ENCODE measurements around the gene CELA3A. TPM values are rescaled to one million over a fixed set of nuclear protein-coding genes. Genes with fewer than 3 reads are reported as not detected.

Gene CELA3A
- total RNA-seq (2021), result not detected in 2 replicates
- Bru-seq, nascent RNA, result not detected
- BruChase-seq, experiment 1, labeled RNA remaining after a 2-hour chase, result not detected
- BruChase-seq, experiment 2, labeled RNA remaining after a 6-hour chase, result not detected
- long read RNA-seq, result 0 reads

DNA sequence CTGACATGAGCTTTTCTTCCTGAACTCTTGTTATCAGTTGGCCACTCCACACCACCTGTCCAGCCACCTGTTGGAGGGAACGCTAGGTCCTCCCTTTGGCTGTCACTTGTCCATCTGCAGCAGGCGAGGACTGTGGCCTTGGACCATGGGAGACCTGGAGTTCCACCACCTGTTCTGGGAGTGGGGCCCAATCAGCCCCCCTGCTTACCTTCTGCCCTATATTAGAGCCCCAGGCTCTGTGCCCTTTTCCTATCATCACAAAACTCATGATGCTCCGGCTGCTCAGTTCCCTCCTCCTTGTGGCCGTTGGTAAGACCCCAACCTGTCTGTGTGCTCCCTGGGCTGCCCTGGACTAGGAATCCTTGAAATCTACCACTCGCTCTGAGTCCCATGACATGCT, at the start of gene CELA3A:
Gene CELA3A (plus strand): TSS at position 249 of the 400 bp plus-strand sequence. CDS start 18 bp downstream, at position 267.
- no TSS peak for BruUV-seq (replicated peaks)
- Histone ChIP-seq H3K4me3 (ENCODE audit: low read depth, low read length, poor library complexity, severe bottlenecking) (no peak within 1 kb of the TSS), H3K36me3 (ENCODE audit: insufficient read depth, low read length, poor library complexity, severe bottlenecking) (no peaks in the 10 kb centered on the region), H3K27ac (ENCODE audit: low read depth, low read length, poor library complexity, severe bottlenecking) (no peak within 1 kb of the TSS), H3K4me1 (ENCODE audit: insufficient read depth, low read length, poor library complexity, severe bottlenecking) (no peaks in the 10 kb centered on the region), H3K9me3 (ENCODE audit: low read depth, low read length, poor library complexity, severe bottlenecking) (no peaks in the 10 kb centered on the region), H3K27me3 (replicated peaks; ENCODE audit: insufficient read depth, low read depth, low read length, poor library complexity) (no peaks in the 10 kb centered on the region)
- CTCF ChIA-PET, result no interaction called here
- intact Hi-C loops (cut with micrococcal nuclease; ENCODE audit: unreplicated experiment), result no loop called here
- no peak for TF ChIP-seq CTCF (conservative IDR thresholded peaks at IDR 0.05; ENCODE audit: low read depth, low read length)
- no peak for TF ChIP-seq EZH2 (IDR thresholded peaks at IDR 0.05; ENCODE audit: borderline replicate concordance, low read depth, low read length, poor library complexity, severe bottlenecking)
- POLR2A ChIA-PET (ENCODE audit: low non-redundant PET), result no interaction called here
- no peak for DNase-seq (ENCODE audit: low spot score)

DNA sequence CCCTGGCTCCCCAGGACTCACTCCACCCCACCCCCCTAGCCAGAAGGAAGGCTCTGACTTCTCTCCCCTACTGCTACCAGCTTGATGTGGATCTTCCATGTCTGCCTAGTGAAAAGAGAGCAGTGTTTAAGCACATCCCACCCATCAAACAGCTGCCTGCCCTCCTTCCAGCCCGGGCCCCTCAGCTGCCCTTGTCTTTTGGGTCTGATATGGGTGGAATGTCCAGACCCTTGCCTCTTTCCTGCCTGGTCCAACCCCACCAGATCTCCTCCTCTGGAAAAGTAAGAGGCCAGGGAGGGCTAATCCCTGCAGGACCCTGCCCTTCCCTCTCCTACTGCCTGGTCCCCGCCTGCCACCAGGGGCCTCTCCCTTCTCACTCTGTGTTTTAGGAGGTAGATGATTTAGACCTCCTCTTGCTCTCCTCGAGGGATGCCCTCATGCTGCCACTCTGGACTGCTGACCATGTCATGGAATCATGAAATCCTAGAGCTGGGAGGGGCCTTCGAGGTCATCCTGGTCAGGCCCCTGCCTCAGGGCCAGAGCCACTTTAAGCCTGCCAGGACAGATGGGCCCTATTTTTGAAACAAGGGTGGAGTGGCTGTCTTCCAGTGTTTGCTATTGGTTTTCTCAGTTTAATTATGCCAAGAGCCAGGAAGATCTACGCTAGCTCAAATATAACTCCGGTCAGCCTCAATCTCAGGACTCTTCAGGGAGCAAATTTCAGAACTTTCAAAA, 48.5 kb upstream of the CELA3A start:
- ChIA-PET POLR2A (ENCODE audit: low non-redundant PET) (no interaction called here), CTCF (no interaction called here)
- TF ChIP-seq EZH2 (IDR thresholded peaks at IDR 0.05; ENCODE audit: borderline replicate concordance, low read depth, low read length, poor library complexity, severe bottlenecking), result no peak
- no peak for TF ChIP-seq CTCF (conservative IDR thresholded peaks at IDR 0.05; ENCODE audit: low read depth, low read length)
- intact Hi-C loops (cut with micrococcal nuclease; ENCODE audit: unreplicated experiment), result no loop called here
- no TSS peak for BruUV-seq (replicated peaks)
- Histone ChIP-seq H3K36me3 (ENCODE audit: insufficient read depth, low read length, poor library complexity, severe bottlenecking) (no peaks in the 10 kb centered on the region), H3K4me3 (ENCODE audit: low read depth, low read length, poor library complexity, severe bottlenecking) (no peak overlapping the region), H3K27ac (ENCODE audit: low read depth, low read length, poor library complexity, severe bottlenecking) (no peak overlapping the region), H3K9me3 (ENCODE audit: low read depth, low read length, poor library complexity, severe bottlenecking) (no peaks in the 10 kb centered on the region), H3K4me1 (ENCODE audit: insufficient read depth, low read length, poor library complexity, severe bottlenecking) (no peaks in the 10 kb centered on the region), H3K27me3 (replicated peaks; ENCODE audit: insufficient read depth, low read depth, low read length, poor library complexity) (no peaks in the 10 kb centered on the region)
- no peak for DNase-seq (ENCODE audit: low spot score)

GRCh38 chr1:21955058-21955457, 46.4 kb upstream of the CELA3A start:
- POLR2A ChIA-PET (ENCODE audit: low non-redundant PET), result no interaction called here
- Histone ChIP-seq H3K4me3 (ENCODE audit: low read depth, low read length, poor library complexity, severe bottlenecking) (no peak overlapping the region), H3K27me3 (replicated peaks; ENCODE audit: insufficient read depth, low read depth, low read length, poor library complexity) (no peaks in the 10 kb centered on the region), H3K9me3 (ENCODE audit: low read depth, low read length, poor library complexity, severe bottlenecking) (no peaks in the 10 kb centered on the region), H3K4me1 (ENCODE audit: insufficient read depth, low read length, poor library complexity, severe bottlenecking) (no peaks in the 10 kb centered on the region), H3K36me3 (ENCODE audit: insufficient read depth, low read length, poor library complexity, severe bottlenecking) (no peaks in the 10 kb centered on the region), H3K27ac (ENCODE audit: low read depth, low read length, poor library complexity, severe bottlenecking) (no peak overlapping the region)
- BruUV-seq (replicated peaks), result no TSS peak
- intact Hi-C loops (cut with micrococcal nuclease; ENCODE audit: unreplicated experiment), result no loop called here
- CTCF ChIA-PET, result no interaction called here
- DNase-seq (ENCODE audit: low spot score), result no peak
- no peak for TF ChIP-seq CTCF (conservative IDR thresholded peaks at IDR 0.05; ENCODE audit: low read depth, low read length)
- TF ChIP-seq EZH2 (IDR thresholded peaks at IDR 0.05; ENCODE audit: borderline replicate concordance, low read depth, low read length, poor library complexity, severe bottlenecking), result no peak
